KMS-11 (cell line): ENCODE results near the gene PBXIP1.

ENCODE experiments used
- H2AFZ ChIP-seq: fragments of 200-600 bp; sonication (generic); 2 replicates; pipeline ENCODE4 v1.6.1; 2016; ENCODE audit warnings: antibody characterized with exemption, mixed run types, low read depth
- H3K27ac ChIP-seq: fragments of 200-600 bp; sonication (generic); 2 replicates; pipeline ENCODE4 v1.6.1; 2016; ENCODE audit warnings: mild to moderate bottlenecking, mixed run types
- H3K27me3 ChIP-seq: fragments of 200-600 bp; sonication (generic); 2 replicates; pipeline ENCODE4 v1.6.1; 2017; ENCODE audit warnings: mild to moderate bottlenecking, low read depth, mixed run types, moderate library complexity; ENCODE audit not compliant: insufficient read depth
- H3K36me3 ChIP-seq: fragments of 200-600 bp; sonication (generic); 2 replicates; pipeline ENCODE4 v1.6.1; 2017; ENCODE audit warnings: mild to moderate bottlenecking, mixed run types; ENCODE audit not compliant: insufficient read depth
- H3K4me1 ChIP-seq: fragments of 200-600 bp; sonication (generic); 2 replicates; pipeline ENCODE4 v1.6.1; 2016; ENCODE audit warnings: mild to moderate bottlenecking, low read depth, mixed run types; ENCODE audit not compliant: poor library complexity, severe bottlenecking
- H3K4me2 ChIP-seq: fragments of 200-600 bp; sonication (generic); 2 replicates; pipeline ENCODE4 v1.7.0; 2016; ENCODE audit warnings: mild to moderate bottlenecking, mixed run types
- H3K4me3 ChIP-seq: fragments of 200-600 bp; sonication (generic); IDR thresholded peaks from 2 replicates; pipeline ENCODE4 v1.6.1; 2017; ENCODE audit warnings: low read depth, low read length, mixed read lengths; ENCODE audit not compliant: insufficient read depth
- H3K79me2 ChIP-seq: fragments of 200-600 bp; sonication (generic); 2 replicates; pipeline ENCODE4 v1.6.1; 2016; ENCODE audit warnings: low read depth, mixed run types; ENCODE audit not compliant: insufficient read depth
- H3K9ac ChIP-seq: fragments of 200-600 bp; sonication (generic); 2 replicates; pipeline ENCODE4 v1.6.1; 2016; ENCODE audit warnings: mild to moderate bottlenecking, mixed run types
- H4K20me1 ChIP-seq: fragments of 200-600 bp; sonication (generic); 2 replicates; pipeline ENCODE4 v1.6.1; 2016; ENCODE audit warnings: mild to moderate bottlenecking, mixed run types; ENCODE audit not compliant: insufficient read depth
- CTCF ChIP-seq: fragments of 200-600 bp; sonication (generic); conservative IDR thresholded peaks from 2 replicates; pipeline ENCODE4 v1.6.1; 2017; ENCODE audit warnings: low read depth, mild to moderate bottlenecking, antibody characterized with exemption, low read length, moderate library complexity, mixed read lengths

PBXIP1 gene

DNA sequence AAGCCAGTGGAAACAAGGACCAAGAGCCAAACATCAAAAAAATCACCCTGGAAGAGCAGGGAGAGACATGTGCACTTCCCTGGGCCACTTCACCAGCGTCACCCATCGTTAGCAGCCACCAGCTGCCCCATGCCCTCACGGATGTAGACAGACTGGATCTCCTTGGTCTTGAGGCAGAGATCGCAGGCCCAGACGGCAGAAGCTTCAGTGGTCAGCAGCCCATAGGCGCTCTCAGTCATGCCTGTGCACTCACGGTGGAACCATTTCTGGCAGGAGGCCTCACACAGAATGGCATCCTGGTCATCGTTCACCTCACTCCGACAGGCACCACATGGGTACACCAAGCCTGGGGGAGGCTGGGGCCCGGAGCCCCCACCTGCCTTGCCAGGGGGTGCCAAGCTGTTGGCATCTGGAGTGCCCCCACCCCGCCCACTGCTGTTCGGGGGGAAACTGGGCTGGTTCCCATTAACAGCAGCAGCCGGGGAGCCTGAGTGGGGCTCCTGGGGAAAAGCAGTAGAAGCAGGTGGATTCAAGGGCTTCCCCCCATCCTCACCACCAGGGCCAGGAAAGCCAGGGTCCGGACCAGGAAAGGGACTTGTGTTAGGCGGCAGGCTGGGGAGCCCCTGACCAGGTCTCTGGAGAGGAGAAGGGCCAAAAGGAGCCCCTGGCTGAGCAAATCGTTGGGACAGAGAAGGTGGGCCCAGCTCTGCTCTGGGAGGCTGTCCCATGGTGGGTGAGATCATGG lies 3.0 kb upstream of the PBXIP1 start:
- peaks cover 58% of the 10 kb centered on the region for H3K4me1 ChIP-seq
- H3K9ac ChIP-seq, result no peak overlapping the region
- H3K79me2 ChIP-seq, result peaks cover 48% of the 10 kb centered on the region
- H3K36me3 ChIP-seq, result peaks cover 7% of the 10 kb centered on the region; the same call in 1 of the 2 replicates
- no peak for TF ChIP-seq CTCF
- H4K20me1 ChIP-seq, result no peaks in the 10 kb centered on the region
- no peak overlapping the region; the same call in 1 of the 2 replicates for H3K27ac ChIP-seq
- H3K27me3 ChIP-seq, result no peaks in the 10 kb centered on the region
- no peak overlapping the region for H3K4me3 ChIP-seq
- H2AFZ ChIP-seq, result no peak overlapping the region
- H3K4me2 ChIP-seq, result no peak overlapping the region

- Histone ChIP-seq H3K9ac (no peak overlapping the region), H2AFZ (no peak overlapping the region), H3K27ac (no peak overlapping the region; the same call in 1 of the 2 replicates), H3K4me1 (peaks cover 58% of the 10 kb centered on the region), H3K79me2 (peaks cover 48% of the 10 kb centered on the region), H4K20me1 (no peaks in the 10 kb centered on the region), H3K4me3 (peak overlapping the region; percentile 12), H3K36me3 (no peaks in the 10 kb centered on the region), H3K27me3 (no peaks in the 10 kb centered on the region), H3K4me2 (no peak overlapping the region)
- no peak for TF ChIP-seq CTCF
Observed at GRCh38 chr1:154958036-154958435, 2.1 kb upstream of the PBXIP1 start.

DNA sequence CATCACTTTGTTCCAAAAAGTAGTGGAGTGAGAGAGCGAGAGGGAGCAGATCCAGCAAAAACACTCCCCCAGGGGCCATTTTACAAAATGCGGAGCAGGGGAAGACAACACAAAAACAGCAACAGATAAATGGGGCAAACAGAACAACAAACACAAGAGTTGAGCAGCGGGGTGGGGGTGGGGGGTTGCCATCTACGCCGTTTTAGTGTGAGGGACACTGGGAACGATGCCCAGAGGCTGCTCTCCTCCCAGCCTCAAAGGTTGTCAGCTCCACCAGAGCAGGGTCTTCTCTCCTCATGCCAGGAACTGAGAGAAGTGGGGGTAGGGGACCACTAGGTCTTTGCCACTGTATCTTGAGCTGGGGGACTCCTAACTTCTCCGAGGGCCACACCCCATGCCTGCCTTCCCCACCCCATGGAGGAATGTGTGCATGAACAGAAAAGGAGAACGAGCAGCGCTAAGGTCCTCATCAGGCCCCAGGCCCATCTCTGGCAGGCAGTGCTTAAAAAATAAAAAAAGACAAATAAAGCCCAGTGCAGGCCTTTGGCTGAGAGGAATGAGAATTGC lies 1.3 kb upstream of the PBXIP1 start:
- H3K27ac ChIP-seq, result peak overlapping the region; percentile 80; the same call in 1 of the 2 replicates
- peak overlapping the region; percentile 12 for H3K4me3 ChIP-seq
- H3K4me2 ChIP-seq, result peak overlapping the region; percentile 62; the same call in 1 of the 2 replicates
- no peak overlapping the region for H2AFZ ChIP-seq
- H3K4me1 ChIP-seq, result peaks cover 60% of the 10 kb centered on the region
- H4K20me1 ChIP-seq, result no peaks in the 10 kb centered on the region
- H3K79me2 ChIP-seq, result peaks cover 55% of the 10 kb centered on the region
- H3K36me3 ChIP-seq, result no peaks in the 10 kb centered on the region
- H3K9ac ChIP-seq, result no peak overlapping the region; the same call in 1 of the 2 replicates
- H3K27me3 ChIP-seq, result no peaks in the 10 kb centered on the region
- TF ChIP-seq CTCF, result no peak

DNA sequence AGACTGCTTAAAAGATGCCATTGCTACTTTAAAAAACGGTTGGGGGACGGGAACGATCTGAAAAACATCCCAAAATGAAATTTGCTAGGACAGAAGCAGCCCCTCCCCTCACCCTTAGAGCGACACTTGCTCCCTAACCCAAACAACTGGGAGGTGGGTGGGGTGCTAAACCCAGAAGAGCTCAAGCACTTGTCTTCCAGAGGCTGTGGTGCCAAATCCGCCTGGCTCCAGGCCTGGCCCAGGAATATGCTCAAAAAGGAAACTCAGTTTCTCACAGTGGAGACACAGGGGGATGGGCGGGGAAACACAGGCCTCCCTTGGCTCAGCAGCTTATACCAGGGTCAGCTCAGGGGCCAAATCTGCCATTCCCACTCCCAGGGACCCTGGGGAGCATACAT lies 644 bp upstream of the PBXIP1 start:
- Histone ChIP-seq H3K4me2 (peak overlapping the region; percentile 62), H2AFZ (peak overlapping the region; percentile 17; the same call in 1 of the 2 replicates), H4K20me1 (no peaks in the 10 kb centered on the region), H3K36me3 (no peaks in the 10 kb centered on the region), H3K9ac (peak overlapping the region; percentile 60; the same call in 1 of the 2 replicates), H3K27ac (peak overlapping the region; percentile 80), H3K4me1 (peaks cover 66% of the 10 kb centered on the region), H3K4me3 (peak overlapping the region; percentile 99), H3K27me3 (no peaks in the 10 kb centered on the region), H3K79me2 (peaks cover 55% of the 10 kb centered on the region)
- no peak for TF ChIP-seq CTCF
